HG03097 (cell line): ENCODE data around the gene DENND4C.
"Not testable (repeated sequence)": the region's sequence is repeated elsewhere in the genome, so short reads cannot be mapped to it uniquely, and the experiment has no call there.

Source experiments
- ATAC-seq: cut with Tn5 transposase; IDR thresholded peaks from one replicate; pipeline ENCODE4 v1.9.1; 2021; ENCODE audit not compliant: unreplicated experiment, low FRiP score

DENND4C gene

DNA sequence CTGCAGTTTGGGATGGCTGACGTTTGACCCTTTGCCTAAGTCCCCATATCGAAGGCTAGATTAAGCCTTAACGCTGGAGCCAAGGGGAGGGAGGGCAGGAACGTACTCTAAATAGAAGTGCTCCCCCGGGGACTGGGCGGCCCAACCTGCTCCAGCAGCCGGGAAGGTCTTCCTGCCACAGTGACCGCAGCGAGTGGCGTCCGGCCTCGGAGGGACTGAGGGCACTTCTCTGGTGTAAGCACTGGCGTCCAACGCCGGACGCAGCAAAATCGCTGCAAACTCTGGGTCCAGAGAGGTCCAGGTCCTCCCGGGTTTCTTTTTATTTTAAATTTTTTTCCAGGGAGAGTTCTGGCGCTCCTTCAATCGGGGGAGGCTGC lies 177.8 kb downstream of the DENND4C start:
- peak; percentile 13 for ATAC-seq

DNA sequence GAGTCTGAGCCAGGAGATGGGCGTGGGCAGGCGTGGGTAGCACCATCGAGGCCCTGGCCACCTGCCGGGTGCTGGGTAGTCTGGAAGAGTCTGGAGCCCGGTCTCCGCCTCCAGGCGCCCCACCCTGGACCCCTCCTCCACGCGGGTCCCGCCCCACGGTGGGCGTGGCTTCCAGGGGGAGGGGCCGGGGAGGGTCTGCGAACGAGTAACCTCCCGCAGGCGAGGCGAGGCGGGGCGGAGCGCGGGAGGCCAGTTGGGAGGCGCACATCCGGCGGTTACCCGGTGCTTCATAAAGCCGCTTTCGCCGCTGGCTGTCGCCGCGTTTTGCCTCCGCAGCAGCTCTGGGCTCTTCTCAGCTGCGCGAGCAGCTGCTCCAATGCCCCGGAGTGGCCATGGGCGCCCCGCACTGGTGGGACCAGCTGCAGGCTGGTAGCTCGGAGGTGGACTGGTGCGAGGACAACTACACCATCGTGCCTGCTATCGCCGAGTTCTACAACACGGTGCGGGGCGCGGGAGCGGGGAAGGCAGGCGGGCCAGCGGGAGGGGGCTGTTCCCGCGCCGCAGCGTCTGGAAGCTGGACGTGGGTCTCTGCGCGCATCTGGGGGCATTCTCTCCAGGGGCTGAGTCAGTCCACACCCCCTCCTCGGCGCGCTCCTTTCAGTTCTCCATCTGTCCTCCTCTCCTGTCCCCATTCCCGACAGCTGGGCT lies 178.4 kb downstream of the DENND4C start, which contains the start of gene ACER2:
Gene ACER2, plus strand, starts transcription at position 317 of the 708 bp plus-strand sequence. Its CDS starts 76 bp downstream, at position 393.
- ATAC-seq, result peak; percentile 89

DNA sequence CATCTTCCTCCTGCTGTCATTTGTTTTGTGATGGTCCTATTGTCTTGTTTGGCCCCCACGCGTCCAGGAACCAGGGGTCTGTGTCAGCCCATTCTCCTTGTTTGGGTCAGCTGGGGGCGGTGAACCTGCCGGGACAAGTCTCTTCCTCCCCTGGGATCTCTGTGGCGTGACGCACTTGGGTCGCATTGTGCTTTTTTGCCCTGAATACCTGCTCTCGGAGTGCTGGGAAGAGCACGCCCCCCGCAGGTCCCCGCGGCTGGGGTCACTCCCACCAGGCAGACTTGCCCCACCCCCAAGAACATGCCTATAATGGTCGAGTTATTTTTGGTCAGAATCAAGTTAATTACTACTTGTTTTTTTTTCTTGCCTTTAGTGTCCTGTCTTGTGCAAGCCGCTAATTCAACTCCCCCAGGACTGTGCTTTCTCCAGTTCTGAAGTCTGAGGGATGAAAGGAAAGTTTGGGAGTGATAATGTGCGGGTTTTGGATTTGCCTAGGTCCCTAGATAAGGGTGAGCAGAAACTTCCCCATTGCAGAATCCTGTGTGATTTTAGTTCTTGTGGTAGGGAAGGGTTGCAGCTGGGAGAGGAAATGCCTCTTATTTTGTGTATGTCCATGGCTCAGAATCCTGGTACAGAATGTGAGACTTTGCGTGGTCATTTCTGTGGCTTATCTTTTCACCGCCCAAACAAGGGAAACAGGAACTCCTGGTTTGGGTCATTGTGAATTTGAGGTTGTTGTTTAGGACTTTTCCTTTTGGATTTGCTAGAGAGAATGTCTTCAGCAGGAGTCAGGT lies 179.1 kb downstream of the DENND4C start:
- ATAC-seq, result no peak

DNA sequence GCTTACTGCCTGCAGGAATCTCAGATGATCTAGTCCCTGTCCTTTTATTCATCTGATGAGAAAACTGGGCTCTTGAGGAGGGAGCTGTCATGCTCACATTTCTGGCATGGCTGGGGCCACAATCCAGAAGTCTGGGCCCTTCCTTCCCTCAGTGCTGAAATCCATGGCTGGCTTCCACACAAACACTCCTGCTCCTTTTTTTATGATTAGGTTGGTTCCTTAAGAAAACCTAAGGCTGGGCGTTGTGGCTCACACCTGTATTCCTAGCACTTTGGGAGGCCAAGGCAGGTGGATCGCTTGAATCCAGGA lies 179.7 kb downstream of the DENND4C start:
- no peak for ATAC-seq

DNA sequence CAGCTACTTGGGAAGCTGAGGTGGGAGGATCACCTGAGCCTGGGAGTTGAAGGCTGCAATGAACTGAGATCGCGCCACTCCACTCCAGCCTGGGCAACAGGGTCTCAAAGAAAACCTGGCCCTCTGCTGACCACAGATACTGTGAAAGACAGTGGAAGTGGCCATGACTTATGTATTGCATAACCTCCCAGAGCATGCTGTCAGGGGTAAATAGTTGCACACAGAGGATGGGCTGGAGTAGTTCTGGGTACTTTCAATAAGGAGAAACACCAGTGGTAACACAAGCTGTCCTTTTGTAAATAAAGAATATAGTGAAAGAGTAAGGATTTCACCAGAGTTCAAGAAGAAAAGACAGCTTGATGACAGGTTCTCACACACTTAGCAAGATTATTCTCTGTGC lies 180.1 kb downstream of the DENND4C start:
- no peak for ATAC-seq

DNA sequence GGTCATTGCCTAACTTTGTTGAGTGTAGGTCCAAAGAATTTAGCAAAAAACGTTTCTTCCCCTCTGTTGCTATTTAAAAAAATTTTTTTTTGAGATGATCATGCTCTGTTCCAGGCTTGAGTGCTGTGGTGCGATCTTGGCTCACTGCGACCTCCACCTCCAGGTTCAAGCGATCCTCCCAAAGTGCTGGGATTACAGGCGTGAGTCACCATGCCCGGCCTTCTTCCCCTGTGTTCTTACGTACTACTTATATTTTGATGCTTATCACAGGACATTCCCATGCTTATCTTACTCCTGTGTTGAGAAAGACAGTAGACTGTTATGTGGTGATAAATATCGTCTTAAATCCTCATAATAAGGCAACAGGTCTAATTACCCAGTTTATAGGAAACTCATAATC lies 180.8 kb downstream of the DENND4C start:
- ATAC-seq, result no peak

DNA sequence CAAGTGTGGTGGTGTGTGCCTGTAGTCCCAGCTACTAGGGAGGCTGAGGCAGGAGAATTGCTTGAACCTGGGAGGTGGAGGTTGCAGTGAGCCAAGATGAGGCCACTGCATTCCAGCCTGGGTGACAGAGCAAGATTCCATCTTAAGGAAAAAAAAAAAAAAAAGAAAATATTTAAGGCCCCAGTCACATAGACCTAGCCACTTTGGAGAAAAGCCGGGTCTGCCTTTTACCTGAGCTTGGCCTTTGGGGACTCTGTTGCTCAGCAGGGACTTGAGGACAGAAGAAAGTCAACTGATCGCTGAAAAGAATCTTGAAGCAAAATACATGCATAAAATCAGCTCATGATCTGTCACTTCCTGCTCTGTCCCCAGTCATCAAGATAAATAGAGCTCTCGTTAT lies 183.0 kb downstream of the DENND4C start:
- ATAC-seq, result not testable (repeated sequence)

DNA sequence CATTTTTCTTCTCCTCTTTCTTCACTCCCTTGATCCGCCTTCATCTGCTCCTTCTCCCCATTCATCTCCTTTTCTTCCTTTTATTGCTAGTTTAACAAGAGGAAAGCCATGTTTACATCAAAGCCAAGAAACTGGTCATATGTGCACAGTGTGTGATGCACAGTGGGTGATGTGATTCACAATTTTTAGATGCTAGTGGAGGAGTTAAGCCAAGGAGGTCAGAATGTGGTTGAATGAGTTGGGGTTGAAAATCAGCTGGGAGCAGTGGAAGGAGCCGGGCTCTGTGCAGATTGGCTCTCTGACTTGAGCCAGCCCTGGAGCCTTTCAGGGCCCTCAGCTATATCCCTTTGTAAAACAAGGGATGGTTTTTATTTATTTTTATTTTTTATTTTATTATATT lies 185.7 kb downstream of the DENND4C start:
- no peak for ATAC-seq

DNA sequence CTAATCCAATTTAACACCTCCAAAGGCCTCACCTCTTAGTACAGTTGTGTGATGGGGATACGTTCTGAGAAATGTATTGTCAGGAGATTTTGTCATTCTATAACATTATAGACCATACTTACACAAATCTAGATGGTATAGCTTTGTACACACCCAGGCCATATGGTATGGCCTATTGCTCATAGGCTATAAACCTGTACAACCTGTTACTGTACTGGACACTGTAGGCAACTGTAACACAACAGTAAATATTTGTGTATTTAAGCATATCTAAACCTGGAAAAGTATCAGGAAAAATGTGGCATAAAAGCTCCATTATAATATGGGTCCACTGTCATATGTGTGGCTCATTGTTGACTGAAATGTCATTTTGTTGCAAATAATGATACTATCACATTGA lies 190.4 kb downstream of the DENND4C start:
- no peak for ATAC-seq
